GM19455 (cell line): ENCODE measurements around the gene FNDC1.

Experiments used
- ATAC-seq: cut with Tn5 transposase; IDR thresholded peaks from one replicate; pipeline ENCODE4 v1.9.1; 2021; ENCODE audit not compliant: unreplicated experiment

The FNDC1 gene

GRCh38 chr6:159157431-159157830 lies 11.8 kb upstream of the FNDC1 start:
- no peak for ATAC-seq

- ATAC-seq: no peak
Observed at GRCh38 chr6:159161839-159162238, 7.4 kb upstream of the FNDC1 start.

- ATAC-seq: no peak
Observed at GRCh38 chr6:159163901-159164370, 5.3 kb upstream of the FNDC1 start.

GRCh38 chr6:159168536-159169192 lies 536 bp upstream of the FNDC1 start:
- no peak for ATAC-seq

GRCh38 chr6:159169557-159170332 lies 545 bp downstream of the FNDC1 start:
- no peak for ATAC-seq

GRCh38 chr6:159170333-159170672 lies 1.1 kb downstream of the FNDC1 start:
- no peak for ATAC-seq

GRCh38 chr6:159170999-159171712 lies 2.0 kb downstream of the FNDC1 start:
- ATAC-seq: no peak

- ATAC-seq: no peak
Observed at GRCh38 chr6:159172091-159172491, 2.9 kb downstream of the FNDC1 start.

GRCh38 chr6:159174263-159174969 lies 5.2 kb downstream of the FNDC1 start:
- no peak for ATAC-seq

- no peak for ATAC-seq
Observed at GRCh38 chr6:159176913-159177312, 7.7 kb downstream of the FNDC1 start.

- no peak for ATAC-seq
Observed at GRCh38 chr6:159178847-159179246, 9.6 kb downstream of the FNDC1 start.

GRCh38 chr6:159180001-159180400 lies 10.8 kb downstream of the FNDC1 start:
- no peak for ATAC-seq

- no peak for ATAC-seq
Observed at GRCh38 chr6:159181914-159182313, 12.7 kb downstream of the FNDC1 start.

GRCh38 chr6:159184559-159184958 lies 15.4 kb downstream of the FNDC1 start:
- ATAC-seq: no peak

GRCh38 chr6:159190460-159190859 lies 21.3 kb downstream of the FNDC1 start:
- no peak for ATAC-seq

- ATAC-seq: no peak
Observed at GRCh38 chr6:159193923-159194322, 24.7 kb downstream of the FNDC1 start.

GRCh38 chr6:159194421-159194820 lies 25.2 kb downstream of the FNDC1 start:
- ATAC-seq: no peak

GRCh38 chr6:159196430-159196975 lies 27.3 kb downstream of the FNDC1 start:
- ATAC-seq: no peak

- ATAC-seq: no peak
Observed at GRCh38 chr6:159197251-159197650, 28.1 kb downstream of the FNDC1 start.

GRCh38 chr6:159201336-159201735 lies 32.1 kb downstream of the FNDC1 start:
- no peak for ATAC-seq
